Neural cell (in vitro differentiated cells): Measurements from ENCODE around the gene SMCO4.

Source experiments
- EP300 ChIP-seq: fragments of 450-650 bp; conservative IDR thresholded peaks from 2 replicates; pipeline ENCODE4 v1.6.1; 2014; ENCODE audit warnings: antibody characterized with exemption, mild to moderate bottlenecking, moderate library complexity; ENCODE audit not compliant: poor library complexity, severe bottlenecking
- EZH2 ChIP-seq: fragments of 200-600, 300-800 bp; shearing (Covaris generic), sonication (generic); IDR thresholded peaks from 2 replicates; pipeline ENCODE4 v1.6.1; 2014; ENCODE audit warnings: antibody characterized with exemption, low read length, borderline replicate concordance, mild to moderate bottlenecking; ENCODE audit not compliant: insufficient read depth, poor library complexity, severe bottlenecking
- POLR2AphosphoS5 ChIP-seq: IDR thresholded peaks from 2 replicates; pipeline ENCODE4 v1.6.1; 2012
- TF ChIP-seq, protein P1 (sequence below): fragments of 450-650 bp; IDR thresholded peaks from 2 replicates; pipeline ENCODE4 v1.5.1; 2014; ENCODE audit warnings: antibody characterized with exemption, mild to moderate bottlenecking, moderate library complexity; ENCODE audit not compliant: poor library complexity, severe bottlenecking
- TF ChIP-seq, protein P2 (sequence below): IDR thresholded peaks from 2 replicates; pipeline ENCODE4 v1.6.1; 2012; ENCODE audit warnings: borderline replicate concordance

DNA sequence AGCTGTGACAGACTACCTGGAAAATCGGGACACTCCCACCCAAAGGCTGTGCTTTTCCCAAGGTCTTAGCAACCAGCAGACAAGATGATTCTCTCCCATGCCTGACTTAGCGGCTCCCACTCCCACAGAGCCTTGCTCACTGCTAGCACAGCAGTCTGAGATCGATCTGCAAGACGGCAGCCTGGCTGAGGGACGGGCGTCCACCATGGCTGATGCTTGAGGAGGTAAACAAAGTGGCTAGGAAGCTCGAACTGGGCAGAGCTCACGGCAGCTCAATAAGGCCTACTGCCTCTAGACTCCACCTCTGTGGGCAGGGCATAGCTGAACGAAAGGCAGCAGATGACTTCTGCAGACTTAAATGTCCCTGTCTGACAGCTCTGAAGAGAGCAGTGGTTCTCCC lies 84.9 kb downstream of the SMCO4 start:
- TF ChIP-seq, protein P1, sequence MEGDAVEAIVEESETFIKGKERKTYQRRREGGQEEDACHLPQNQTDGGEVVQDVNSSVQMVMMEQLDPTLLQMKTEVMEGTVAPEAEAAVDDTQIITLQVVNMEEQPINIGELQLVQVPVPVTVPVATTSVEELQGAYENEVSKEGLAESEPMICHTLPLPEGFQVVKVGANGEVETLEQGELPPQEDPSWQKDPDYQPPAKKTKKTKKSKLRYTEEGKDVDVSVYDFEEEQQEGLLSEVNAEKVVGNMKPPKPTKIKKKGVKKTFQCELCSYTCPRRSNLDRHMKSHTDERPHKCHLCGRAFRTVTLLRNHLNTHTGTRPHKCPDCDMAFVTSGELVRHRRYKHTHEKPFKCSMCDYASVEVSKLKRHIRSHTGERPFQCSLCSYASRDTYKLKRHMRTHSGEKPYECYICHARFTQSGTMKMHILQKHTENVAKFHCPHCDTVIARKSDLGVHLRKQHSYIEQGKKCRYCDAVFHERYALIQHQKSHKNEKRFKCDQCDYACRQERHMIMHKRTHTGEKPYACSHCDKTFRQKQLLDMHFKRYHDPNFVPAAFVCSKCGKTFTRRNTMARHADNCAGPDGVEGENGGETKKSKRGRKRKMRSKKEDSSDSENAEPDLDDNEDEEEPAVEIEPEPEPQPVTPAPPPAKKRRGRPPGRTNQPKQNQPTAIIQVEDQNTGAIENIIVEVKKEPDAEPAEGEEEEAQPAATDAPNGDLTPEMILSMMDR = no peak
- no peak for TF ChIP-seq EP300
- no peak for TF ChIP-seq POLR2AphosphoS5
- TF ChIP-seq, protein P2, sequence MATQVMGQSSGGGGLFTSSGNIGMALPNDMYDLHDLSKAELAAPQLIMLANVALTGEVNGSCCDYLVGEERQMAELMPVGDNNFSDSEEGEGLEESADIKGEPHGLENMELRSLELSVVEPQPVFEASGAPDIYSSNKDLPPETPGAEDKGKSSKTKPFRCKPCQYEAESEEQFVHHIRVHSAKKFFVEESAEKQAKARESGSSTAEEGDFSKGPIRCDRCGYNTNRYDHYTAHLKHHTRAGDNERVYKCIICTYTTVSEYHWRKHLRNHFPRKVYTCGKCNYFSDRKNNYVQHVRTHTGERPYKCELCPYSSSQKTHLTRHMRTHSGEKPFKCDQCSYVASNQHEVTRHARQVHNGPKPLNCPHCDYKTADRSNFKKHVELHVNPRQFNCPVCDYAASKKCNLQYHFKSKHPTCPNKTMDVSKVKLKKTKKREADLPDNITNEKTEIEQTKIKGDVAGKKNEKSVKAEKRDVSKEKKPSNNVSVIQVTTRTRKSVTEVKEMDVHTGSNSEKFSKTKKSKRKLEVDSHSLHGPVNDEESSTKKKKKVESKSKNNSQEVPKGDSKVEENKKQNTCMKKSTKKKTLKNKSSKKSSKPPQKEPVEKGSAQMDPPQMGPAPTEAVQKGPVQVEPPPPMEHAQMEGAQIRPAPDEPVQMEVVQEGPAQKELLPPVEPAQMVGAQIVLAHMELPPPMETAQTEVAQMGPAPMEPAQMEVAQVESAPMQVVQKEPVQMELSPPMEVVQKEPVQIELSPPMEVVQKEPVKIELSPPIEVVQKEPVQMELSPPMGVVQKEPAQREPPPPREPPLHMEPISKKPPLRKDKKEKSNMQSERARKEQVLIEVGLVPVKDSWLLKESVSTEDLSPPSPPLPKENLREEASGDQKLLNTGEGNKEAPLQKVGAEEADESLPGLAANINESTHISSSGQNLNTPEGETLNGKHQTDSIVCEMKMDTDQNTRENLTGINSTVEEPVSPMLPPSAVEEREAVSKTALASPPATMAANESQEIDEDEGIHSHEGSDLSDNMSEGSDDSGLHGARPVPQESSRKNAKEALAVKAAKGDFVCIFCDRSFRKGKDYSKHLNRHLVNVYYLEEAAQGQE = no peak
- TF ChIP-seq EZH2 = no peak
